HepG2 (cell line): ENCODE measurements around the gene ELAVL3. TPM values are rescaled to one million over a fixed set of nuclear protein-coding genes. Genes with fewer than 3 reads are reported as not detected.

Experiments
- MXI1 ChIP-seq: IDR thresholded peaks from 3 replicates; pipeline ENCODE4 v1.6.1; 2012; ENCODE audit warnings: low read depth, low read length, inconsistent platforms, borderline replicate concordance
- MYC ChIP-seq: sonication (generic); formaldehyde crosslinking; IDR thresholded peaks from 2 replicates; pipeline ENCODE4 v1.9.0; 2021; ENCODE audit warnings: missing genetic modification reagents, borderline replicate concordance
- RFXAP ChIP-seq: sonication (generic); formaldehyde crosslinking; IDR thresholded peaks from 2 replicates; pipeline ENCODE4 v1.4.0; 2020; ENCODE audit warnings: missing genetic modification reagents, borderline replicate concordance
- SIN3A ChIP-seq: IDR thresholded peaks from 2 replicates; pipeline ENCODE4 v1.6.1; 2011; ENCODE audit warnings: low read depth, mild to moderate bottlenecking, control low read depth, low read length, borderline replicate concordance
- SOX5 ChIP-seq: IDR thresholded peaks from 2 replicates; pipeline ENCODE4 v1.6.1; 2016; ENCODE audit warnings: borderline replicate concordance
- SOX6 ChIP-seq, 2 experiments: fragments of 450-650 bp in 1 of 2; sonication (generic) in 1 of 2; formaldehyde crosslinking in 1 of 2; IDR thresholded peaks; 2 replicates each; pipeline versions ENCODE4 v1.4.0 to v1.6.1; 2017 to 2020; ENCODE audit warnings: antibody characterized with exemption in 1 of 2, mild to moderate bottlenecking in 1 of 2, missing genetic modification reagents in 1 of 2
- SP4 ChIP-seq: sonication (generic); formaldehyde crosslinking; IDR thresholded peaks from 2 replicates; pipeline ENCODE4 v1.8.1; 2023; ENCODE audit warnings: mild to moderate bottlenecking, missing genetic modification reagents
- TEAD3 ChIP-seq: optimal IDR thresholded peaks from 2 replicates; pipeline ENCODE3; 2016; ENCODE audit warnings: borderline replicate concordance
- TRIM24 ChIP-seq: sonication (generic); formaldehyde crosslinking; IDR thresholded peaks from 2 replicates; pipeline ENCODE4 v1.8.0; 2022; ENCODE audit warnings: mild to moderate bottlenecking, missing genetic modification reagents
- ZBTB7A ChIP-seq: sonication (generic); formaldehyde crosslinking; IDR thresholded peaks from 2 replicates; pipeline ENCODE4 v1.8.0; 2022; ENCODE audit warnings: mild to moderate bottlenecking, missing genetic modification reagents
- ZNF33B ChIP-seq: sonication (generic); formaldehyde crosslinking; IDR thresholded peaks from 2 replicates; pipeline ENCODE4 v1.5.1; 2020; ENCODE audit warnings: mild to moderate bottlenecking, missing genetic modification reagents
- ZNF607 ChIP-seq: sonication (generic); formaldehyde crosslinking; IDR thresholded peaks from 2 replicates; pipeline ENCODE4 v1.5.1; 2020; ENCODE audit warnings: missing genetic modification reagents, mild to moderate bottlenecking, borderline replicate concordance
- ZNF782 ChIP-seq: sonication (generic); formaldehyde crosslinking; IDR thresholded peaks from 2 replicates; pipeline ENCODE4 v1.4.0; 2020; ENCODE audit warnings: missing genetic modification reagents, mild to moderate bottlenecking, borderline replicate concordance
- ZNF790 ChIP-seq: sonication (generic); formaldehyde crosslinking; IDR thresholded peaks from 2 replicates; pipeline ENCODE4 v1.8.0; 2022; ENCODE audit warnings: missing genetic modification reagents, mild to moderate bottlenecking, borderline replicate concordance
- polyA plus RNA-seq, 8 experiments: library from polyadenylated mRNA; depleted of rRNA in 3 of 8; stranded (reverse) in 7 of 8; unstranded in 1 of 8; fragments of >200 nt; fragmentation: Illumina TruSeq in 4 of 8; extraction: Trizol in 4 of 8; gene quantifications; 2 replicates each; pipeline versions ENCODE4 v1.2.1 to v1.2.3, GENCODE V29; 2011 to 2016; ENCODE audit warnings: low read depth in 4 of 8, missing spikeins in 1 of 8, mixed read lengths in 1 of 8; ENCODE audit not compliant: insufficient read depth in 1 of 8
- total RNA-seq, 5 experiments: library from RNA; depleted of rRNA; stranded (reverse); fragments of >200 nt; fragmentation: Illumina TruSeq; extraction: Trizol; gene quantifications; 2 replicates each; pipeline ENCODE4 v1.2.3, GENCODE V29; 2016; ENCODE audit warnings: low read depth in 1 of 5
- TF ChIP-seq, protein P1 (sequence below), 2 experiments: sonication (generic) in 1 of 2; formaldehyde crosslinking in 1 of 2; IDR thresholded peaks; 2 replicates each; pipeline versions ENCODE4 v1.6.1 to v1.9.0; 2014 to 2022; ENCODE audit warnings: antibody characterized with exemption in 1 of 2, borderline replicate concordance in 1 of 2, inconsistent platforms in 1 of 2, low read depth in 1 of 2, missing genetic modification reagents in 1 of 2
- TF ChIP-seq, protein P2 (sequence below): sonication (generic); formaldehyde crosslinking; IDR thresholded peaks from 2 replicates; pipeline ENCODE4 v1.5.0; 2020; ENCODE audit warnings: mild to moderate bottlenecking, missing genetic modification reagents, moderate library complexity
- TF ChIP-seq, protein P3 (sequence below): sonication (generic); formaldehyde crosslinking; IDR thresholded peaks from 2 replicates; pipeline ENCODE4 v1.5.0; 2020; ENCODE audit warnings: missing genetic modification reagents

Gene ELAVL3
- total and polyA plus RNA-seq, 2 of the 13 experiments (the other 11 are each of a cell fraction or from before 2014, with no cell fraction given): 0.03 TPM; not detected in 1

DNA sequence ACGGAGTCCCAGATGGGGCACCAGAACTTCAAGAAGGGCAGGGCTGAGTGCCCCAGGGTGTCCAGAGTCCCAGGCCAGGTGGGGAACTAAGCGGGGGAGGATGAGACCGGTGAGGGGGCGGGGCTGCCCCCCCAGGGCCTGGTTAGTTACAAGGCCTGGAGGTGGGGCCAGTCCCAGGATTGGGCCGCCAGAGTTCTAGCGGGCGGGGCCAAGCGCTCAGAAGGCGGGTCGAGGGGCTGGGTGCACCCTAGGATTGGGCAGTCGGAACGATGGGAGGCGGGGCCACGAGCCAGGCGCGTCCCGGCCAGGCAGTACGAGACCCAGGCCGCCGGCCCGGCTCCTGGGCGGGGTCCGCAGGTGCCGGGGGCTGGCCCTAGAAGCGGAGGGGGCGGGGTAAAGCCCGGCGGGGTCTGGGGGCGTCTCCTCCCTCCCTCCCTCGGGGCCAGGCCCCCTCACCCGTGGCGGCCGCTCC, 24.2 kb upstream of the ELAVL3 start (continued):
- TF ChIP-seq, protein P1, sequence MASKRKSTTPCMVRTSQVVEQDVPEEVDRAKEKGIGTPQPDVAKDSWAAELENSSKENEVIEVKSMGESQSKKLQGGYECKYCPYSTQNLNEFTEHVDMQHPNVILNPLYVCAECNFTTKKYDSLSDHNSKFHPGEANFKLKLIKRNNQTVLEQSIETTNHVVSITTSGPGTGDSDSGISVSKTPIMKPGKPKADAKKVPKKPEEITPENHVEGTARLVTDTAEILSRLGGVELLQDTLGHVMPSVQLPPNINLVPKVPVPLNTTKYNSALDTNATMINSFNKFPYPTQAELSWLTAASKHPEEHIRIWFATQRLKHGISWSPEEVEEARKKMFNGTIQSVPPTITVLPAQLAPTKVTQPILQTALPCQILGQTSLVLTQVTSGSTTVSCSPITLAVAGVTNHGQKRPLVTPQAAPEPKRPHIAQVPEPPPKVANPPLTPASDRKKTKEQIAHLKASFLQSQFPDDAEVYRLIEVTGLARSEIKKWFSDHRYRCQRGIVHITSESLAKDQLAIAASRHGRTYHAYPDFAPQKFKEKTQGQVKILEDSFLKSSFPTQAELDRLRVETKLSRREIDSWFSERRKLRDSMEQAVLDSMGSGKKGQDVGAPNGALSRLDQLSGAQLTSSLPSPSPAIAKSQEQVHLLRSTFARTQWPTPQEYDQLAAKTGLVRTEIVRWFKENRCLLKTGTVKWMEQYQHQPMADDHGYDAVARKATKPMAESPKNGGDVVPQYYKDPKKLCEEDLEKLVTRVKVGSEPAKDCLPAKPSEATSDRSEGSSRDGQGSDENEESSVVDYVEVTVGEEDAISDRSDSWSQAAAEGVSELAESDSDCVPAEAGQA (IDR thresholded peaks at IDR 0.05; ENCODE audit: low read depth): no peak
- TF ChIP-seq, protein P1 (CRISPR knock-in tag; IDR thresholded peaks at IDR 0.05; ENCODE audit: borderline replicate concordance): no peak
- TF ChIP-seq RFXAP (CRISPR knock-in tag) (0 out of 2 replicates have a peak, but pooled peaks have one; percentile 11), ZNF790 (CRISPR knock-in tag) (no peak), TEAD3 (CRISPR knock-in tag) (no peak), ZNF782 (CRISPR knock-in tag) (no peak), ZNF607 (CRISPR knock-in tag) (peak; percentile 83; the same call in 1 of the 2 replicates), ZBTB7A (CRISPR knock-in tag) (no peak), MYC (CRISPR knock-in tag) (peak; percentile 39; the same call in 1 of the 2 replicates), TRIM24 (CRISPR knock-in tag) (no peak), SP4 (peak; percentile 97), SOX6 (IDR thresholded peaks at IDR 0.05) (no peak), SOX6 (CRISPR knock-in tag; IDR thresholded peaks at IDR 0.05) (no peak), ZNF33B (CRISPR knock-in tag) (no peak), SIN3A (0 out of 2 replicates have a peak, but pooled peaks have one; percentile 22), MXI1 (peak; percentile 56; the same call in 1 of the 3 replicates), SOX5 (peak; percentile 7; the same call in 1 of the 2 replicates)
- TF ChIP-seq, protein P2, sequence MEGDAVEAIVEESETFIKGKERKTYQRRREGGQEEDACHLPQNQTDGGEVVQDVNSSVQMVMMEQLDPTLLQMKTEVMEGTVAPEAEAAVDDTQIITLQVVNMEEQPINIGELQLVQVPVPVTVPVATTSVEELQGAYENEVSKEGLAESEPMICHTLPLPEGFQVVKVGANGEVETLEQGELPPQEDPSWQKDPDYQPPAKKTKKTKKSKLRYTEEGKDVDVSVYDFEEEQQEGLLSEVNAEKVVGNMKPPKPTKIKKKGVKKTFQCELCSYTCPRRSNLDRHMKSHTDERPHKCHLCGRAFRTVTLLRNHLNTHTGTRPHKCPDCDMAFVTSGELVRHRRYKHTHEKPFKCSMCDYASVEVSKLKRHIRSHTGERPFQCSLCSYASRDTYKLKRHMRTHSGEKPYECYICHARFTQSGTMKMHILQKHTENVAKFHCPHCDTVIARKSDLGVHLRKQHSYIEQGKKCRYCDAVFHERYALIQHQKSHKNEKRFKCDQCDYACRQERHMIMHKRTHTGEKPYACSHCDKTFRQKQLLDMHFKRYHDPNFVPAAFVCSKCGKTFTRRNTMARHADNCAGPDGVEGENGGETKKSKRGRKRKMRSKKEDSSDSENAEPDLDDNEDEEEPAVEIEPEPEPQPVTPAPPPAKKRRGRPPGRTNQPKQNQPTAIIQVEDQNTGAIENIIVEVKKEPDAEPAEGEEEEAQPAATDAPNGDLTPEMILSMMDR: no peak
- TF ChIP-seq, protein P3, sequence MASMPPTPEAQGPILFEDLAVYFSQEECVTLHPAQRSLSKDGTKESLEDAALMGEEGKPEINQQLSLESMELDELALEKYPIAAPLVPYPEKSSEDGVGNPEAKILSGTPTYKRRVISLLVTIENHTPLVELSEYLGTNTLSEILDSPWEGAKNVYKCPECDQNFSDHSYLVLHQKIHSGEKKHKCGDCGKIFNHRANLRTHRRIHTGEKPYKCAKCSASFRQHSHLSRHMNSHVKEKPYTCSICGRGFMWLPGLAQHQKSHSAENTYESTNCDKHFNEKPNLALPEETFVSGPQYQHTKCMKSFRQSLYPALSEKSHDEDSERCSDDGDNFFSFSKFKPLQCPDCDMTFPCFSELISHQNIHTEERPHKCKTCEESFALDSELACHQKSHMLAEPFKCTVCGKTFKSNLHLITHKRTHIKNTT (CRISPR knock-in tag): no peak
